Endodermal cell (in vitro differentiated cells): Measurements from ENCODE around the gene IL21R. TPM values are rescaled to one million over a fixed set of nuclear protein-coding genes. Genes with fewer than 3 reads are reported as not detected.

ENCODE experiments used
- DNase-seq: peaks from one replicate; pipeline ENCODE4 v3.0.0-alpha.2; 2017
- H3K27ac ChIP-seq: 2 replicates; pipeline ENCODE4 v1.5.1; 2013; ENCODE audit warnings: mild to moderate bottlenecking, low read depth, low read length, moderate library complexity
- H3K27me3 ChIP-seq: 2 replicates; pipeline ENCODE4 v1.6.1; 2013; ENCODE audit warnings: mild to moderate bottlenecking, low read length, moderate library complexity; ENCODE audit not compliant: insufficient read depth, control insufficient read depth, poor library complexity, severe bottlenecking
- H3K36me3 ChIP-seq: 2 replicates; pipeline ENCODE4 v1.7.0; 2013; ENCODE audit warnings: mild to moderate bottlenecking, low read length, moderate library complexity; ENCODE audit not compliant: control insufficient read depth, insufficient read depth
- H3K4me1 ChIP-seq: one replicate; pipeline ENCODE4 v1.7.0; 2013; ENCODE audit warnings: low read length; ENCODE audit not compliant: control insufficient read depth, insufficient read depth
- H3K4me3 ChIP-seq: 2 replicates; pipeline ENCODE4 v1.5.1; 2013; ENCODE audit warnings: mild to moderate bottlenecking, low read length, moderate library complexity
- H3K9ac ChIP-seq: 2 replicates; pipeline ENCODE4 v1.6.1; 2013; ENCODE audit warnings: mild to moderate bottlenecking, low read length, moderate library complexity; ENCODE audit not compliant: poor library complexity, severe bottlenecking; ENCODE audit errors: extremely low read depth
- H3K9me3 ChIP-seq: 2 replicates; pipeline ENCODE4 v1.6.1; 2013; ENCODE audit warnings: mild to moderate bottlenecking, low read length, moderate library complexity; ENCODE audit not compliant: control insufficient read depth
- H3K27ac Mint-ChIP-seq: 2 replicates; pipeline ENCODE4 v1.8.0; 2020; ENCODE audit warnings: mixed read lengths
- H3K27me3 Mint-ChIP-seq: 2 replicates; pipeline ENCODE4 v1.8.0; 2021; ENCODE audit warnings: mild to moderate bottlenecking, mixed read lengths; ENCODE audit not compliant: insufficient read depth
- H3K36me3 Mint-ChIP-seq: 2 replicates; pipeline ENCODE4 v1.8.0; 2020; ENCODE audit warnings: low read depth, mixed read lengths
- H3K4me1 Mint-ChIP-seq: 2 replicates; pipeline ENCODE4 v1.8.0; 2020; ENCODE audit warnings: mixed read lengths
- H3K4me3 Mint-ChIP-seq: 2 replicates; pipeline ENCODE4 v1.8.0; 2020; ENCODE audit warnings: mild to moderate bottlenecking, moderate library complexity, mixed read lengths
- H3K9me3 Mint-ChIP-seq: 2 replicates; pipeline ENCODE4 v1.8.0; 2020; ENCODE audit warnings: mild to moderate bottlenecking, mixed read lengths
- CTCF ChIP-seq: fragments of 200-600 bp; sonication (generic); conservative IDR thresholded peaks from 2 replicates; pipeline ENCODE4 v1.5.0; 2021; ENCODE audit warnings: antibody characterized with exemption, mild to moderate bottlenecking
- WGBS, 2 experiments: methylation state at CpG; one replicate each; pipeline versions ENCODE4 v1.1.5 to v1.1.7; 2013; ENCODE audit warnings: missing lambda C conversion rate in 2 of 2, mixed read lengths in 1 of 2; ENCODE audit not compliant: insufficient coverage in 1 of 2, insufficient read length in 1 of 2; 5-methylcytosine and 5-hydroxymethylcytosine counted together
- total RNA-seq, 2 donors: library from RNA; stranded (reverse); fragmentation: NEBNext Ultra II Directional in 1 of 2; extraction: Animal tissue kit (Norgen Biotek cat#: 25700) in 1 of 2; gene quantifications; 2 replicates in 1 of 2; 3 replicates in 1 of 2; pipeline ENCODE4 v1.2.1, GENCODE V29; 2021

IL21R gene
- total RNA-seq, 2 donors from 2014 or later, result 0.18 TPM; not detected in 1

GRCh38 chr16:27429330-27429871 lies 27.4 kb downstream of the IL21R start:
- no peak for DNase-seq
- no peaks in the 10 kb centered on the region for H3K36me3 Mint-ChIP-seq
- peaks cover 1% of the 10 kb centered on the region for H3K27me3 Mint-ChIP-seq
- Histone ChIP-seq H3K27me3 (no peaks in the 10 kb centered on the region), H3K36me3 (no peaks in the 10 kb centered on the region), H3K4me1 (no peaks in the 10 kb centered on the region), H3K9me3 (no peaks in the 10 kb centered on the region), H3K4me3 (no peak overlapping the region), H3K9ac (no peak overlapping the region), H3K27ac (no peak overlapping the region)
- TF ChIP-seq CTCF, result no peak
- no peak overlapping the region for H3K4me3 Mint-ChIP-seq
- H3K9me3 Mint-ChIP-seq, result peaks cover 2% of the 10 kb centered on the region
- WGBS, 2 experiments, result 90 to 91% methylated on average over 7 to 11 of the region's 11 CpGs
- H3K4me1 Mint-ChIP-seq, result no peaks in the 10 kb centered on the region
- H3K27ac Mint-ChIP-seq, result no peak overlapping the region

GRCh38 chr16:27429981-27430441 lies 28.0 kb downstream of the IL21R start:
- 90 to 91% methylated on average over 2 to 16 of the region's 16 CpGs for WGBS, 2 experiments
- H3K9me3 Mint-ChIP-seq, result peaks cover 1% of the 10 kb centered on the region
- TF ChIP-seq CTCF, result no peak
- Histone ChIP-seq H3K4me3 (no peak overlapping the region), H3K36me3 (no peaks in the 10 kb centered on the region), H3K9me3 (no peaks in the 10 kb centered on the region), H3K4me1 (no peaks in the 10 kb centered on the region), H3K27me3 (no peaks in the 10 kb centered on the region), H3K9ac (no peak overlapping the region), H3K27ac (no peak overlapping the region)
- no peaks in the 10 kb centered on the region for H3K36me3 Mint-ChIP-seq
- no peak overlapping the region for H3K4me3 Mint-ChIP-seq
- H3K27me3 Mint-ChIP-seq, result peaks cover 1% of the 10 kb centered on the region
- no peaks in the 10 kb centered on the region for H3K4me1 Mint-ChIP-seq
- H3K27ac Mint-ChIP-seq, result no peak overlapping the region
- no peak for DNase-seq

- WGBS, 2 experiments, result 88 to 98% methylated on average over 4 to 6 of the region's 7 CpGs
- Histone ChIP-seq H3K9ac (no peak overlapping the region), H3K27ac (no peak overlapping the region), H3K27me3 (no peaks in the 10 kb centered on the region), H3K4me1 (no peaks in the 10 kb centered on the region), H3K9me3 (no peaks in the 10 kb centered on the region), H3K4me3 (no peak overlapping the region), H3K36me3 (no peaks in the 10 kb centered on the region)
- H3K27me3 Mint-ChIP-seq, result peaks cover 1% of the 10 kb centered on the region
- H3K9me3 Mint-ChIP-seq, result peaks cover 1% of the 10 kb centered on the region
- H3K4me1 Mint-ChIP-seq, result no peaks in the 10 kb centered on the region
- H3K4me3 Mint-ChIP-seq, result no peak overlapping the region
- H3K27ac Mint-ChIP-seq, result no peak overlapping the region
- no peak for DNase-seq
- no peak for TF ChIP-seq CTCF
- no peaks in the 10 kb centered on the region for H3K36me3 Mint-ChIP-seq
Observed at GRCh38 chr16:27430512-27430911, 28.5 kb downstream of the IL21R start.
